Upper lobe of left lung (tissue), 6 donors: ENCODE results near the gene LCOR. TPM values are rescaled to one million over a fixed set of nuclear protein-coding genes. Genes with fewer than 3 reads are reported as not detected.

Source experiments
- ATAC-seq, 2 donors: fragments of 200-7000 bp; cut with Tn5 transposase; one replicate each; pipeline ENCODE4 v1.9.1; 2022; ENCODE audit warnings: mild to moderate bottlenecking in 2 of 2, moderate library complexity in 2 of 2; ENCODE audit not compliant: low FRiP score in 2 of 2
- DNase-seq, 2 donors: peaks; one replicate each; pipeline ENCODE4 v3.0.0-alpha.2; 2019 to 2020
- H3K27ac ChIP-seq, 4 donors: fragments of 200-600 bp; sonication (generic); one replicate each; pipeline ENCODE4 v1.5.1; 2016 to 2019
- H3K27me3 ChIP-seq, 4 donors: fragments of 200-600 bp; sonication (generic); one replicate each; pipeline ENCODE4 v1.5.1; 2017 to 2019
- H3K36me3 ChIP-seq, 4 donors: fragments of 200-600 bp; sonication (generic); one replicate each; pipeline ENCODE4 v1.5.1; 2016 to 2019
- H3K4me1 ChIP-seq, 4 donors: fragments of 200-600 bp; sonication (generic); one replicate each; pipeline ENCODE4 v1.5.1; 2018 to 2019
- H3K4me3 ChIP-seq, 4 donors: fragments of 200-600 bp; sonication (generic); one replicate each; pipeline ENCODE4 v1.5.1; 2017 to 2019; ENCODE audit warnings: mild to moderate bottlenecking in 2 of 4, moderate library complexity in 1 of 4
- H3K9me3 ChIP-seq, 4 donors: fragments of 200-600 bp; sonication (generic); one replicate each; pipeline ENCODE4 v1.5.1; 2018 to 2019
- EP300 ChIP-seq, 4 donors: sonication (generic); formaldehyde crosslinking; IDR thresholded peaks; one replicate each; pipeline ENCODE4 v1.5.1; 2017; ENCODE audit warnings: antibody characterized with exemption in 4 of 4, control low read depth in 2 of 4
- POLR2A ChIP-seq, 4 donors: fragments of 450-650 bp; IDR thresholded peaks; one replicate each; pipeline ENCODE4 v1.5.1; 2016 to 2017; ENCODE audit warnings: antibody characterized with exemption in 4 of 4, mild to moderate bottlenecking in 2 of 4
- POLR2AphosphoS5 ChIP-seq, 2 donors: sonication (generic); formaldehyde crosslinking; IDR thresholded peaks; one replicate each; pipeline ENCODE4 v1.5.1; 2017; ENCODE audit warnings: antibody characterized with exemption in 2 of 2
- WGBS, 2 donors: methylation state at CpG; one replicate each; pipeline ENCODE4 v1.1.5; 2017 to 2018; 5-methylcytosine and 5-hydroxymethylcytosine counted together
- total RNA-seq, 6 donors: library from RNA; depleted of rRNA in 4 of 6; stranded (reverse); fragments of >200 nt in 4 of 6; gene quantifications; one replicate each; pipeline versions ENCODE4 v1.1.0 to v1.2.1, GENCODE V29; 2016 to 2021
- TF ChIP-seq, protein P1 (sequence below), 6 experiments: fragments of 450-650 bp in 4 of 6; fragments of 200-600 bp in 2 of 6; sonication (generic) in 2 of 6; IDR thresholded peaks; one replicate each; pipeline ENCODE4 v1.5.1; 2016 to 2019; ENCODE audit warnings: antibody characterized with exemption in 6 of 6
- donor health status: DM: no; HTN: no; CAD: no; lungs with moderate emphysema.
- donor health status: DM: no; HTN: yes; CAD: no; lungs with severe emphysema.

The LCOR gene
- total RNA-seq, 6 donors from 2014 or later = 18.6 to 54.7 (median 28.0) TPM

DNA sequence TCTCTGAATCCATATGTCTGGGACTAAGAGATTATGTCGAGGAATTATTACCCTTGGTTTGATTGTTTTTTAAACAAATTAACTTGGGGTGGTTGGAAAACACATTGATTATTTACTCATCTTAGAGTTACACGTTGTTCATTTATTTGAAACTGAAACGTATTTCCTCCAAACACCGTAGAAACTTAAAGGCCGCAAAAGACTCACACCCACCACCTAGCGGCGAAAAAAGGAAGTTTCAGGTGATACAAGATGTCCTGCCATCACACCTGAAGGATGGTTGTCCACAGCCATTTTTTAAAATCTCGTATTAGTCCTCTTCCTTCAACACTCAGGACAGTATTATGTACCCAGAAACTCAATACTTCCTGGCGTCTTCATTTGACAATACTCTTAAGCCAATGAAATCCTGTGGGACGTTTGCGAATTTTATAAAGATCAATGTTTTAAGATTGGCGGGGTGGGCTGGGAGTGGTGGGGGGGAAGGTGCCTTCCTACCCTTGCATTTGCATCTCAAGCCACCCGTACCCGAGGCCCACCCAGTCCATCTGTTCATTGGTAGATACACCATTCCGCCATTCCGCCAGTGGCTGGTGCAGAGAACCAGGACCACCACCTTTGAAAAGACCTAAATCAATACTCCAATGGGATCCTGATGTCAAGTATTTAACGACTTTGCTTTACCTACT is 1.4 kb upstream of the LCOR start:
- peaks cover 16 to 37% (median 31%) of the 10 kb centered on the region in 4 donors for H3K4me1 ChIP-seq
- TF ChIP-seq EP300 (IDR thresholded peaks at IDR 0.05) (no peak), POLR2AphosphoS5 (IDR thresholded peaks at IDR 0.05) (no peak), POLR2A (IDR thresholded peaks at IDR 0.05) (no peak)
- TF ChIP-seq, protein P1, sequence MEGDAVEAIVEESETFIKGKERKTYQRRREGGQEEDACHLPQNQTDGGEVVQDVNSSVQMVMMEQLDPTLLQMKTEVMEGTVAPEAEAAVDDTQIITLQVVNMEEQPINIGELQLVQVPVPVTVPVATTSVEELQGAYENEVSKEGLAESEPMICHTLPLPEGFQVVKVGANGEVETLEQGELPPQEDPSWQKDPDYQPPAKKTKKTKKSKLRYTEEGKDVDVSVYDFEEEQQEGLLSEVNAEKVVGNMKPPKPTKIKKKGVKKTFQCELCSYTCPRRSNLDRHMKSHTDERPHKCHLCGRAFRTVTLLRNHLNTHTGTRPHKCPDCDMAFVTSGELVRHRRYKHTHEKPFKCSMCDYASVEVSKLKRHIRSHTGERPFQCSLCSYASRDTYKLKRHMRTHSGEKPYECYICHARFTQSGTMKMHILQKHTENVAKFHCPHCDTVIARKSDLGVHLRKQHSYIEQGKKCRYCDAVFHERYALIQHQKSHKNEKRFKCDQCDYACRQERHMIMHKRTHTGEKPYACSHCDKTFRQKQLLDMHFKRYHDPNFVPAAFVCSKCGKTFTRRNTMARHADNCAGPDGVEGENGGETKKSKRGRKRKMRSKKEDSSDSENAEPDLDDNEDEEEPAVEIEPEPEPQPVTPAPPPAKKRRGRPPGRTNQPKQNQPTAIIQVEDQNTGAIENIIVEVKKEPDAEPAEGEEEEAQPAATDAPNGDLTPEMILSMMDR (IDR thresholded peaks at IDR 0.05) = peak; percentile 68 to 87 (median 82)
- no peaks in the 10 kb centered on the region for H3K9me3 ChIP-seq
- no peak for ATAC-seq
- peak overlapping the region in 1 of 4 donors; percentile 98 for H3K4me3 ChIP-seq
- no peaks in the 10 kb centered on the region for H3K36me3 ChIP-seq
- H3K27me3 ChIP-seq = no peaks in the 10 kb centered on the region
- peak overlapping the region in 2 of 4 donors; percentile 15 to 99 for H3K27ac ChIP-seq
- WGBS, 2 donors = 39 to 45% methylated on average over 17 of the region's 17 CpGs
- DNase-seq = peak in 1 of 2 donors; percentile 73

DNA sequence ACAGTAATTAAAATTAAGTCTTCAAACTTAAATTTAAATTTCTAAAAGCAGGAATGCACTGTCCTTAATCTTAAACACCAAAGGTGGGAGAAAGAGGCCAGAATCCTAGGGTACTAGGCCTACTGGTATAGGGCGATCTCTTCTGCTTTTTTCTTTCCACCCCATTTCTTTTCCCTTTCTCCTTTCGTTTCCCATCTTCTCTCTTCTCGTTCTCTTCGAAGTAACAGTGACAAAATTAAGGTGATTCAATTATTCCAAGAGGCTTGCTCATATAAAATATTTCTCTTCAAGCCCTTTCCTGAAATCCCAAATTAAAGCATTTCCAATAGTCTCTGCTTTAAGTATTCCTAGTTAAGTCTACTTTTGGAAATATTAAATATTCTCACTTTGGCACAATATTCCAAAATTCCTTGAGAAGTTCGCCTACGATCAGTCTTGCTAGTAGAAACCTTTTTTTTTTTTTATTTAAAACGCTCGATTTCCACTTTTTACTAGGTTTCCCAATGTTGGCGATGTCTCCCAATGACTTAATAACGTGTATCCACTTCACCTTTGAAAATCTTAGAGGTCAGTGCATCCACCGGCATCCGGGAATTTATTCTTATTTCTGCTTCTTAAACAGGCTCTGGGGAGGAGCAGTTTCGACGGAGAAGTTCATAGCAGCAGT is 765 bp upstream of the LCOR start:
- H3K27ac ChIP-seq = peak overlapping the region; percentile 93 to 99 (median 95)

DNA sequence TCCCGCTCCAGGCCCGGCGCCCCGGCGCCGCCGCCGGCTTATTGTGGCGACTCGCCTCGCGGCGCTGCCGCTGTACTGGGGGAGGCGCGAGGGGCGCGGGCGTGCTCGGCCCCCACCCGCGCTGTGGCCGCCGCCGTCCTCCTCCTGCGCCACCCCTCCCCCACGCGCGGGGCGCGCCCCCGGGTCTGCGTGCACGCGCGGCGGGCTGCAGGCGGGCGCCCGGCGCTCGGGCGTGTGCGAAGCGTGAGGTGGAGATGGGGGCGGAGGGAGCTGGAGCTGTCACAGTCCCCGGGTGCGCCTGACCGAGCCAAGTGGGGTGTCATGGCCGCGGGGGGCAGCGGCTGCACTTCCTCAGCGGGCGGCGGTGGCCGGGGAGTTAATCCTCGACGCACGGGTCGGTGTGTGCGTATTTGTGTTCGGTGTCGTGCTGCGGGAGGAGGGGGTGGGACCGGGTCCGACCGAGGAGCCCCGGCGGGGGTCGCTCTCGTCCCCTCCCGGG is 672 bp downstream of the LCOR start:
- Histone ChIP-seq H3K4me3 (peak overlapping the region; percentile 76 to 98 (median 92)), H3K27me3 (no peaks in the 10 kb centered on the region), H3K4me1 (peaks cover 20 to 51% (median 45%) of the 10 kb centered on the region in 4 donors), H3K27ac (peak overlapping the region; percentile 94 to 99 (median 95)), H3K36me3 (no peaks in the 10 kb centered on the region), H3K9me3 (no peaks in the 10 kb centered on the region)
- 3% methylated on average over 20 of the region's 72 CpGs; no CpG with 5 or more reads in 1 of the 2 donors for WGBS, 2 donors
- TF ChIP-seq POLR2A (IDR thresholded peaks at IDR 0.05) (peak in 1 of 4 donors; percentile 54), EP300 (IDR thresholded peaks at IDR 0.05) (no peak), POLR2AphosphoS5 (IDR thresholded peaks at IDR 0.05) (peak; percentile 26 to 60)
- TF ChIP-seq, protein P1 (IDR thresholded peaks at IDR 0.05) = peak in 2 of 6 experiments; percentile 5 to 11
- peak; percentile 90 to 98 for DNase-seq
- ATAC-seq = peak; percentile 88 to 90

More for the DNA sequence above, 765 bp upstream of the LCOR start:
- Histone ChIP-seq H3K4me3 (peak overlapping the region; percentile 26 to 98 (median 86)), H3K36me3 (no peaks in the 10 kb centered on the region), H3K4me1 (peaks cover 19 to 44% (median 37%) of the 10 kb centered on the region in 4 donors), H3K9me3 (no peaks in the 10 kb centered on the region), H3K27me3 (no peaks in the 10 kb centered on the region)
- DNase-seq = no peak
- 17 to 18% methylated on average over 14 of the region's 14 CpGs for WGBS, 2 donors
- TF ChIP-seq POLR2AphosphoS5 (IDR thresholded peaks at IDR 0.05) (no peak), EP300 (IDR thresholded peaks at IDR 0.05) (no peak), POLR2A (IDR thresholded peaks at IDR 0.05) (no peak)
- TF ChIP-seq, protein P1 (IDR thresholded peaks at IDR 0.05) = no peak
- ATAC-seq = no peak

DNA sequence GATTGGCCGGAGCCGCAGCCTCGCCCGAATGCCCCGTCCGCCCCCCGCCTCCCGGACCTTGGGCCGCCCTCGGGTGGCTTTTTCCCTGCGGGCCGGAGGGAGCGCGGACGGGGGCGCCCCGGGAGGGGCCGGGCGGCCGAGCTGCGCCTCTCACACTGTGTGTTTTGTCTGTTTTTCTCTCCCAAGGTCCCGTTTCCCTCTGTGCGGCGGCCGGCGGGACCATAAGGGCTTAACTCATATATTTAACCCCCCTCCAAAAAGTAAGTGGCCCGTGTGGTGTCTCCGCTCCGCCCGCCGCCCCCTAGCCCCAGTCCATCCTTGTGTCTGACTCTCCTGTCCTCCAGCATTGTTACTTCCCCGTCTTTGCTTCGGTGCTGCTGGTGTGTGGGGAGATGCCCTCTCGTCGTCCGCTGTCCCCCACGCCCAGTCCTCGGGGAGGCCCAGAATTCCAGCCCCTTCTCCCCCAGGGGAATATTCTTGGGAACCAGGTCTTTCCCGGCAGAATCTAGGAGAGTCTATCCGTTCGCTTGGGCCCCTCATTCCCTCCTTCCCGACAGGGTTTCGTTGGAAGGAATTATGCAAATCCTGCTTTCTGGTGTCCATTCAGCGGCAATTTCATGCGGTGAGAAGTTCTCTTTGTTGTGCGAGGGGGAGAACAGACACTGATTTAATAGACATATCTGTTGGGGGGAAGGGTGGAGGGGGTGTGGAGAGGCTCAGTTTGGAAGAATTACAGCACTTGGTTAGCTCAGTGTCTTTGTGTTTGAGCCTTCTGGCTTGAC is 1.3 kb downstream of the LCOR start:
- Histone ChIP-seq H3K27me3 (no peaks in the 10 kb centered on the region), H3K9me3 (no peaks in the 10 kb centered on the region), H3K36me3 (no peaks in the 10 kb centered on the region), H3K4me1 (peaks cover 20 to 53% (median 47%) of the 10 kb centered on the region in 4 donors), H3K4me3 (peak overlapping the region; percentile 76 to 98 (median 92)), H3K27ac (peak overlapping the region; percentile 94 to 99 (median 95))
- TF ChIP-seq POLR2A (IDR thresholded peaks at IDR 0.05) (no peak), EP300 (IDR thresholded peaks at IDR 0.05) (no peak)
- TF ChIP-seq, protein P1 (IDR thresholded peaks at IDR 0.05) = no peak
- 3 to 4% methylated on average over 24 to 26 of the region's 46 CpGs for WGBS, 2 donors
- DNase-seq (peak in 1 of 2 donors; percentile 36), ATAC-seq (peak; percentile 5 to 11)
